Measurements from ENCODE around the gene HPSE.

HPSE gene

DNA sequence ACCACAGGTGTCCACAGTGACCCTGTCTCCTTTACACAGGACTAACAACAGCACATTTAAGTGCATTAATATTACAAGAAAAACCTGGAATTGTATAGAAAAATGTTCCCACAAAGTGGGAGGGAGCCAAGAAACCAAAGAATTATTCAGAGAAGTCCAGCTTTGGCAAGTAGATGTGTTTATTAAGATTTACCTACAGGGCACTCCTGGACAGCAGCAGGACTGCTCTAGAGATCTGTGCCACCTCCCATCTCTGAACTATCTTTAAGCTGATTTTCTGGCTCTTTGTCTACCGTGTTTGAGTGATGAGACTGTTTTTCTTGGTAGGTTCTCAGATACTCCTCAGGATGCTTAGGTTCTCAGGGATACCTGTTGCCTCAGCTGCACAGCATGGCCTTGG, 38.3 kb upstream of the HPSE start:
- Histone ChIP-seq H3K27ac (ENCODE audit: low read depth, low read length) (no peak overlapping the region), H3K79me2 (ENCODE audit: control insufficient read depth, insufficient read depth, low read length, poor library complexity) (no peaks in the 10 kb centered on the region), H2BK5ac (ENCODE audit: low read depth, low read length, poor library complexity) (no peak overlapping the region), H3K4me3 (ENCODE audit: low read depth, low read length) (no peak overlapping the region), H4K91ac (ENCODE audit: low read depth, low read length) (no peak overlapping the region), H3K27me3 (ENCODE audit: insufficient read depth, low read length) (no peaks in the 10 kb centered on the region), H2AFZ (ENCODE audit: insufficient read depth, low read length, poor library complexity) (no peak overlapping the region), H3K36me3 (ENCODE audit: control insufficient read depth in 1 of 2, insufficient read depth in 2 of 2, low read length in 2 of 2) (no peaks in the 10 kb centered on the region), H3K14ac (ENCODE audit: low read length) (no peak overlapping the region), H3K9ac (ENCODE audit: low read length) (no peak overlapping the region), H3K23ac (ENCODE audit: low read length) (no peak overlapping the region), H3K4ac (ENCODE audit: low read depth, low read length) (no peak overlapping the region), H2BK120ac (ENCODE audit: insufficient read depth, low read length, poor library complexity) (no peak overlapping the region), H3K18ac (ENCODE audit: low read length) (no peak overlapping the region), H4K8ac (ENCODE audit: low read depth, low read length) (no peak overlapping the region), H3K4me1 (ENCODE audit: control insufficient read depth in 1 of 2, insufficient read depth in 2 of 2, low read length in 2 of 2) (no peaks in the 10 kb centered on the region), H3K9me3 (ENCODE audit: insufficient read depth, low read depth, low read length) (peaks cover 5% of the 10 kb centered on the region), H4K12ac (ENCODE audit: low read depth, low read length) (no peak overlapping the region), H3K79me1 (ENCODE audit: low read length) (no peaks in the 10 kb centered on the region), H3K4me2 (ENCODE audit: low read length) (no peak overlapping the region), H2BK12ac (ENCODE audit: low read length) (no peak overlapping the region), H2AK5ac (ENCODE audit: low read length) (no peak overlapping the region)
- DNase-seq, result no peak
- WGBS (ENCODE audit: extremely low coverage, insufficient coverage, insufficient read length), result no CpG with 5 or more reads among the region's 1 CpG

DNA sequence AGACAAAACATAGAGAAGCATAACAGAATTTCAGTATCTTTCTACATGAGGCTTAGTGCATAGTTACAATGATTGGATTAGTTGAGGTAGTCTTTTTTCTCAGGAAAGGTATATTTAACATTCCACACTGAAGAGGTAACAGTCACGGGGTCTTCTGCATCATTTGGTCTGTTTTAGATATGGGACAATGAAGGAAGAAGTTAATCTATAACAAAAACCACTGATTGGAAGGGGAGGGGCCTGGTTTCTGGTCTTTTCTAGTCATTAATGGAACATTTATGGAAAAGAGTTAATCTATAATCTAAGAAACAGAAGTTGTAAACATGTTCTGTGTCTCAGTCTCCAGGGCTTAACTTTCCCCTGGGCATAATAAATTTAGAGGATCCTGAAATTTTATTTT, 37.3 kb upstream of the HPSE start:
- Histone ChIP-seq H3K4me3 (ENCODE audit: low read depth, low read length) (no peak overlapping the region), H3K27ac (ENCODE audit: low read depth, low read length) (no peak overlapping the region), H3K9me3 (ENCODE audit: insufficient read depth, low read depth, low read length) (peaks cover 3% of the 10 kb centered on the region), H4K91ac (ENCODE audit: low read depth, low read length) (no peak overlapping the region), H3K14ac (ENCODE audit: low read length) (no peak overlapping the region), H2AK5ac (ENCODE audit: low read length) (no peak overlapping the region), H3K79me2 (ENCODE audit: control insufficient read depth, insufficient read depth, low read length, poor library complexity) (no peaks in the 10 kb centered on the region), H2BK120ac (ENCODE audit: insufficient read depth, low read length, poor library complexity) (no peak overlapping the region), H2AFZ (ENCODE audit: insufficient read depth, low read length, poor library complexity) (no peak overlapping the region), H4K8ac (ENCODE audit: low read depth, low read length) (no peak overlapping the region), H3K4me2 (ENCODE audit: low read length) (no peak overlapping the region), H3K9ac (ENCODE audit: low read length) (no peak overlapping the region), H3K23ac (ENCODE audit: low read length) (no peak overlapping the region), H3K27me3 (ENCODE audit: insufficient read depth, low read length) (no peaks in the 10 kb centered on the region), H2BK12ac (ENCODE audit: low read length) (no peak overlapping the region), H3K36me3 (ENCODE audit: control insufficient read depth in 1 of 2, insufficient read depth in 2 of 2, low read length in 2 of 2) (no peaks in the 10 kb centered on the region), H3K4ac (ENCODE audit: low read depth, low read length) (no peak overlapping the region), H4K12ac (ENCODE audit: low read depth, low read length) (no peak overlapping the region), H3K18ac (ENCODE audit: low read length) (no peak overlapping the region), H3K4me1 (ENCODE audit: control insufficient read depth in 1 of 2, insufficient read depth in 2 of 2, low read length in 2 of 2) (no peaks in the 10 kb centered on the region), H3K79me1 (ENCODE audit: low read length) (no peaks in the 10 kb centered on the region), H2BK5ac (ENCODE audit: low read depth, low read length, poor library complexity) (no peak overlapping the region)
- no CpG with 5 or more reads among the region's 1 CpG for WGBS (ENCODE audit: extremely low coverage, insufficient coverage, insufficient read length)
- no peak for DNase-seq

DNA sequence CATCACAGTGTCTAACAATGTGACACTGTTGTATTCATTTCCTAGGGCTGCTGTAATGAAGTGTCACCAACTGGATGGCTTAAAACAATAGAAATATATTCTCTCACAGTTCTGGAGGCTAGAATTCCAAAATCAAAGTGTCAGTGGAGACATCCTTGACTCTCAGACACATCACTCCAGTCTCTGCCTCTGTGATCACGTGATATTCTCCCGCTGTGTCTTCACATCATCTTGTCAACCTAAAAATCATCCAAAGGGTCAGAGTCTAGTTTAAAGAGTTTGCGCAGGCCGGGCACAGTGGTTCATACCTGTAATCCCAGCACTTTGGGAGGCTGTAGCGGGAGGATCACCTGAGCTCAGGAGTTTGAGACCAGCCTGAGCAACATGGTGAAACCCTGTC, 36.6 kb upstream of the HPSE start:
- H3K9me3 ChIP-seq (ENCODE audit: insufficient read depth, low read depth, low read length), result peaks cover 3% of the 10 kb centered on the region
- no peak overlapping the region for H3K18ac ChIP-seq (ENCODE audit: low read length)
- H3K4ac ChIP-seq (ENCODE audit: low read depth, low read length), result no peak overlapping the region
- no peaks in the 10 kb centered on the region for H3K27me3 ChIP-seq (ENCODE audit: insufficient read depth, low read length)
- H2AFZ ChIP-seq (ENCODE audit: insufficient read depth, low read length, poor library complexity), result no peak overlapping the region
- no peak overlapping the region for H4K8ac ChIP-seq (ENCODE audit: low read depth, low read length)
- H2BK5ac ChIP-seq (ENCODE audit: low read depth, low read length, poor library complexity), result no peak overlapping the region
- no peak overlapping the region for H4K91ac ChIP-seq (ENCODE audit: low read depth, low read length)
- DNase-seq, result no peak
- no peak overlapping the region for H3K4me3 ChIP-seq (ENCODE audit: low read depth, low read length)
- no peak overlapping the region for H3K23ac ChIP-seq (ENCODE audit: low read length)
- H3K14ac ChIP-seq (ENCODE audit: low read length), result no peak overlapping the region
- no peaks in the 10 kb centered on the region for H3K79me2 ChIP-seq (ENCODE audit: control insufficient read depth, insufficient read depth, low read length, poor library complexity)
- no peaks in the 10 kb centered on the region for H3K79me1 ChIP-seq (ENCODE audit: low read length)
- no peak overlapping the region for H2BK12ac ChIP-seq (ENCODE audit: low read length)
- no peak overlapping the region for H2AK5ac ChIP-seq (ENCODE audit: low read length)
- H2BK120ac ChIP-seq (ENCODE audit: insufficient read depth, low read length, poor library complexity), result no peak overlapping the region
- no peaks in the 10 kb centered on the region for H3K36me3 ChIP-seq (ENCODE audit: control insufficient read depth in 1 of 2, insufficient read depth in 2 of 2, low read length in 2 of 2)
- WGBS (ENCODE audit: extremely low coverage, insufficient coverage, insufficient read length), result no CpG with 5 or more reads among the region's 5 CpGs
- H3K9ac ChIP-seq (ENCODE audit: low read length), result no peak overlapping the region
- no peak overlapping the region for H4K12ac ChIP-seq (ENCODE audit: low read depth, low read length)
- H3K27ac ChIP-seq (ENCODE audit: low read depth, low read length), result no peak overlapping the region
- no peaks in the 10 kb centered on the region for H3K4me1 ChIP-seq (ENCODE audit: control insufficient read depth in 1 of 2, insufficient read depth in 2 of 2, low read length in 2 of 2)
- H3K4me2 ChIP-seq (ENCODE audit: low read length), result no peak overlapping the region

DNA sequence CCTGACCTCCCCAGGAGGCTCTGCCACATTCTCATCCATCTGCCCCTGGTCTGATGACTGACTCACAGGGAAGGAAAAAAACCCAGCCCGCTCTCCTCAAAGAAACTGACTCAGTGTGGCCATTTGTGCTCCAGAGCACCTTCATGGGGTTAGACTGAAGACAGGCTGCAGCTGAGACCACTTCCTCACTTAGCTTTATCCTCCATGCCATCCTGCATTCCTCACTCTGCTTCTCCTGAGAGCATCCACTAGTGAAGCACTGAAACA, 35.9 kb upstream of the HPSE start:
- H3K9ac ChIP-seq (ENCODE audit: low read length), result no peak overlapping the region
- no peak overlapping the region for H3K27ac ChIP-seq (ENCODE audit: low read depth, low read length)
- H3K4me1 ChIP-seq (ENCODE audit: control insufficient read depth in 1 of 2, insufficient read depth in 2 of 2, low read length in 2 of 2), result no peaks in the 10 kb centered on the region
- H3K4ac ChIP-seq (ENCODE audit: low read depth, low read length), result no peak overlapping the region
- H3K9me3 ChIP-seq (ENCODE audit: insufficient read depth, low read depth, low read length), result peaks cover 3% of the 10 kb centered on the region
- WGBS (ENCODE audit: extremely low coverage, insufficient coverage, insufficient read length), result no CpG with 5 or more reads among the region's 1 CpG
- DNase-seq, result no peak
- H2AFZ ChIP-seq (ENCODE audit: insufficient read depth, low read length, poor library complexity), result no peak overlapping the region
- no peak overlapping the region for H4K91ac ChIP-seq (ENCODE audit: low read depth, low read length)
- H3K27me3 ChIP-seq (ENCODE audit: insufficient read depth, low read length), result no peaks in the 10 kb centered on the region
- no peak overlapping the region for H3K4me3 ChIP-seq (ENCODE audit: low read depth, low read length)
- no peak overlapping the region for H3K4me2 ChIP-seq (ENCODE audit: low read length)
- H3K79me2 ChIP-seq (ENCODE audit: control insufficient read depth, insufficient read depth, low read length, poor library complexity), result no peaks in the 10 kb centered on the region
- no peak overlapping the region for H3K18ac ChIP-seq (ENCODE audit: low read length)
- no peak overlapping the region for H4K12ac ChIP-seq (ENCODE audit: low read depth, low read length)
- no peak overlapping the region for H3K23ac ChIP-seq (ENCODE audit: low read length)
- H2BK5ac ChIP-seq (ENCODE audit: low read depth, low read length, poor library complexity), result no peak overlapping the region
- H3K14ac ChIP-seq (ENCODE audit: low read length), result no peak overlapping the region
- no peak overlapping the region for H2AK5ac ChIP-seq (ENCODE audit: low read length)
- no peak overlapping the region for H2BK12ac ChIP-seq (ENCODE audit: low read length)
- H3K79me1 ChIP-seq (ENCODE audit: low read length), result no peaks in the 10 kb centered on the region
- no peak overlapping the region for H4K8ac ChIP-seq (ENCODE audit: low read depth, low read length)
- no peak overlapping the region for H2BK120ac ChIP-seq (ENCODE audit: insufficient read depth, low read length, poor library complexity)
- H3K36me3 ChIP-seq (ENCODE audit: control insufficient read depth in 1 of 2, insufficient read depth in 2 of 2, low read length in 2 of 2), result no peaks in the 10 kb centered on the region

Data from trophoblast cell (in vitro differentiated cells and primary cell).